ENCODE results near the gene CHMP4A.
A peak's percentile ranks its signal among the peaks of the same experiment; 100 is the strongest.

CHMP4A gene

DNA sequence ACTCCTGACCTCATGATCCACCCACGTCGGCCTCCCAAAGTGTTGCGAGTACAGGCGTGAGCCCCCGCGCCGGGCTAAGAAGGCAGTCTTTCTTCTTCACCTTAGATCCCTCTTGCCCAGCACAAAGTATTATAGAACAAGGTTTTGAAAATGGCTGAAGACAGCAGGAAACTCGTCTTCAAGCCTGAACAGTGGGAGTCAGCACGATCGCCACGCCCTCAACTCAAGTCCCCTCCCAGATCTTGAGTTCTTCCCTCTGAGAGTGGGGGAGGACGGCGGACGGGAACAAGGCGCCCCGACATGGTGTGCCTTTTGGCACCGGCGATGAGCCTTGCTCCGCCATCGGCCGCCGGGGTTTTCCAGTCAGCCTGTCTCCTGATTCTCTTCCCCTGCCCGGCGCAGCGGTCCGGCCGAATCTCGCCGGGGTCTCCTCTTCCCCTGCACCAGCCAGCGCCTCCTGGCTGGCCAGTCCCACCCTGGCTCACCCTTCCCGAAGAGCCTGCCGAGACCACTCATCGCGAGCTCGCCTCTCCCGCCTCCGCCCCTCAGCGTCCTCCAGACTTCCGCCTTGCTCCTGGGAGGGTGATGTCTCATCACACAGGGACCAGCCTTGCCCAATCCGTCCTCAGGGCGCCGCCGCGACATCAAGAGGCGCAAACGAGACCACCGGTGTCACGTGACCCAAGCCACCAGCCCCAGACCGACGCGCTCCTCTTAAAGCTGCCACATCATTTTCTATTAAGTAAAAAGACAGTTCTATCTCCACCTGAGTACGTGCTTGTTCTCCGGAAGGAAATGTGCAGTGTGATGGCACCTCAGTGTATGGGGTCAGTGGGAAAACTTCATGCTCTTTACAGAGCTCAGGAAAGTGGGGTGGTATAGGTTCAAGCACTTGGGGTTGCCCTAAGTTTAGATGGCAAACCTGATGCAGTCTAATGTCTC lies at the start of gene CHMP4A:
Gene CHMP4A, minus strand, starts transcription at position 565 of the 942 bp plus-strand sequence. Its CDS starts 49 bp downstream, at position 516.
- Histone ChIP-seq H3K9me3 (ENCODE audit: control insufficient read depth, insufficient read depth, low read length) (no peaks in the 10 kb centered on the region), H3K36me3 (ENCODE audit: insufficient read depth, low read length) (peaks cover 7% of the 10 kb centered on the region; the same call in 1 of the 2 replicates), H3K9ac (ENCODE audit: low read depth, low read length) (peak within 1 kb of the TSS; percentile 77), H3K4me1 (ENCODE audit: insufficient read depth, low read length) (peaks cover 4% of the 10 kb centered on the region; the same call in 1 of the 2 replicates)

DNA sequence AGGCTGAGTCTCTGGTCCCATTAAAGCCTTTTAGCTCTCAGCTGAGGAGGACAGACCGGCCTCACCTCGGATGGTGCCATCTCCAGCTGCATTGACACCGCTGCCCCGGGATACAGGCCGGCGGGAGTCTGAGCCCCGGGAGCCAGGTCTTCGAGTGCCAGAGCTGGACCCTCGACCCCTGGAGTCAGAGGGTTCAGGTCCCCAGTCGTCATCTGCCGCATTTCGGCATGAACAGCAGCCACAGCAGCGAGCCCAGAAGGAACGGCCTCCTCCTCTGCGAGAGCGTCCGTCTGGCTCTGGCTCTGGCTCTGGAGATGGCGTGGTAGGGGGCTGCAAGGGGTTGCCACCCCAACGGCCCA lies 48.7 kb upstream of the CHMP4A start:
- Histone ChIP-seq H3K9me3 (ENCODE audit: control insufficient read depth, insufficient read depth, low read length) (no peaks in the 10 kb centered on the region), H3K9ac (ENCODE audit: low read depth, low read length) (no peak overlapping the region), H3K36me3 (ENCODE audit: insufficient read depth, low read length) (no peaks in the 10 kb centered on the region), H3K4me1 (ENCODE audit: insufficient read depth, low read length) (0 out of 2 replicates have a peak, but pooled peaks cover 6% of the 10 kb centered on the region)

DNA sequence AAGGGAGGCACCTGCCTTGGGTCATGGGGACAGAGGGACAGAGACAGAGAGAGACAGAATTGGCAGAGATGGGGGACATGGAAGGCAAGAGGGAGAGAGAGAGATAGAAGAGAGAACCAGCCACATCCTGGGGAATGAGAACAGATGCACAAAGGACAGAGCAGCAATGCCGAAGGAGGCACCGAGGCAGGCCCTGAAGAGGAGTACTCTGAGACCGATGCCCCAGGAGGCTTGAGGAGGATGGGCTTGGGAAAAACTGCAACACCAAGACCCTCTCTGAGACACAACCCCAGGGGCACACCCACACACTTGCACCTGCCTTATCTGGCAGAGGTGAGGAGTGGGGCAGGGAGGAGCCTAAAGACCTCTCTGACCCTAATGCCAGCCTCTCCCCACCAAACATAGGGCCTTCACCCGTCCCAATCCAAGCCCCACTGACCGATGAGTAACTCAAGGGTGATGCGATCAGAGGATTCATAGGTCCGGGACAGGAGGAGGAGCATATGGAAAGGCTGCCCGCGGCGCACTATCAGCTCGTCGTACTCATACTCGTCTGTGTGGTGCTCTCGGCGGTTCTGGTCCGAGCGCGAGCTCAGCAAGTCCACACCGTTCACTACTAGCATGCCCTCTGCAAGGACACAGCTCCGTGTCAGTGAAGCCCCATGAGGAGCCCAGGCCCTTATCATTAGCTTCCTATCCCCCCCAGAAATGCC lies 48.1 kb upstream of the CHMP4A start:
- H3K4me1 ChIP-seq (ENCODE audit: insufficient read depth, low read length): 0 out of 2 replicates have a peak, but pooled peaks cover 6% of the 10 kb centered on the region
- H3K9me3 ChIP-seq (ENCODE audit: control insufficient read depth, insufficient read depth, low read length): no peaks in the 10 kb centered on the region
- no peaks in the 10 kb centered on the region for H3K36me3 ChIP-seq (ENCODE audit: insufficient read depth, low read length)

DNA sequence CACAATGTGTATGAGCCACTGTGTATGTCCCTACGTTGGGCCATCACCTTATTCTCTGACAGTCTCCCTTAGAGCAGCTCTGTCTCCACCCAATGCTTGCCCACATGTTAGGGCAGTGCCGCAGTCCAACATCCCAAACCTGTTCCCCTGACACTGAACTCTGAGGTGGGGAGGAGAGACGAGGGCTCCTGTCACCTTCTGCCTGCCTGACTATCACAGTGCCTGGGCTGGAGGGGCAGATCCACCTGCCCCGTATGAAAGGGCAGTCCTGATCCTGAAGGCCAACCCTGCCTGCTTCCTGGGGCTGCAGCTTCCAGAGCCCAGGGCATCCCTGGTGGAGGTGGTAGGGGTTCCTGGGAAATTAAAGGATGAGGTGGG lies 47.5 kb upstream of the CHMP4A start:
- H3K9ac ChIP-seq (ENCODE audit: low read depth, low read length): no peak overlapping the region
- H3K36me3 ChIP-seq (ENCODE audit: insufficient read depth, low read length): no peaks in the 10 kb centered on the region
- H3K9me3 ChIP-seq (ENCODE audit: control insufficient read depth, insufficient read depth, low read length): no peaks in the 10 kb centered on the region
- 0 out of 2 replicates have a peak, but pooled peaks cover 6% of the 10 kb centered on the region for H3K4me1 ChIP-seq (ENCODE audit: insufficient read depth, low read length)

More for the DNA sequence above, 48.1 kb upstream of the CHMP4A start:
- H3K9ac ChIP-seq (ENCODE audit: low read depth, low read length): no peak overlapping the region

DNA sequence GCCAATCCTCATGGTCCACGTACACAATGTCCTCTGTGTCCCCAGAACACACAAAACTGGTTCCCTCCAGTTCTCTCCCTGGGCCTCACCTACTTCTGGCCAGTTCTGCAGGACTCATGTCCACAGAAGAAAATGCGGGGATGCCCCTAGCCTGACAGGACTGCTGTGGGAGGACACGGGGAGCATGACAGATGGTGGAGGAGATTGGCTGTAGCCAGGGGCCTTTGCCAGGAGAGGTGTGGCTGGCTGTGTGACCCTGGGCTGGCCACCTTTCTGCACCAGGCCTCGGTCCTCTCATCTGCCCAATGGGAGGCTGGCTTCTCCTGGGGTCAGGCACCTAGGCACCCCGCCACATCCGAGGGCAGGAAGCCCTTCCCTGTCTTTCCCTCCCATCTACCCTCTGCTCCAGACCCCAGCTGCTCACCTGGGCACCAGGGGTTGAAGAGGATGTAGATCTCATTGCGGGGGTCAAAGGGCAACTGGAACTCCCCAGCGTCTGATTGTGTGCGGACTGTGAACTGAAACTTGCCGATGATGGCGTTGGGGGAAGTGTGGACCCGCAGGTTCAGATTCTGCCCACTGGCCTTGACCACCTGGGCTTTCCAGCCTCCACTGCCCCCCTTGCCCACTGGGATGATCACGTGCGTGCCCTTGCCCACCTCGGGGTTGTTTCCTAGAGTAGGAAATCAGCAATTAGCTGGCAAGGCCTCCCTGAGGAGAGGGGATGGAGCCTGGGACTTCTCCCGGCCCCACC lies 46.9 kb upstream of the CHMP4A start:
- no peak overlapping the region for H3K9ac ChIP-seq (ENCODE audit: low read depth, low read length)
- no peaks in the 10 kb centered on the region for H3K36me3 ChIP-seq (ENCODE audit: insufficient read depth, low read length)
- 0 out of 2 replicates have a peak, but pooled peaks cover 6% of the 10 kb centered on the region for H3K4me1 ChIP-seq (ENCODE audit: insufficient read depth, low read length)
- H3K9me3 ChIP-seq (ENCODE audit: control insufficient read depth, insufficient read depth, low read length): no peaks in the 10 kb centered on the region

DNA sequence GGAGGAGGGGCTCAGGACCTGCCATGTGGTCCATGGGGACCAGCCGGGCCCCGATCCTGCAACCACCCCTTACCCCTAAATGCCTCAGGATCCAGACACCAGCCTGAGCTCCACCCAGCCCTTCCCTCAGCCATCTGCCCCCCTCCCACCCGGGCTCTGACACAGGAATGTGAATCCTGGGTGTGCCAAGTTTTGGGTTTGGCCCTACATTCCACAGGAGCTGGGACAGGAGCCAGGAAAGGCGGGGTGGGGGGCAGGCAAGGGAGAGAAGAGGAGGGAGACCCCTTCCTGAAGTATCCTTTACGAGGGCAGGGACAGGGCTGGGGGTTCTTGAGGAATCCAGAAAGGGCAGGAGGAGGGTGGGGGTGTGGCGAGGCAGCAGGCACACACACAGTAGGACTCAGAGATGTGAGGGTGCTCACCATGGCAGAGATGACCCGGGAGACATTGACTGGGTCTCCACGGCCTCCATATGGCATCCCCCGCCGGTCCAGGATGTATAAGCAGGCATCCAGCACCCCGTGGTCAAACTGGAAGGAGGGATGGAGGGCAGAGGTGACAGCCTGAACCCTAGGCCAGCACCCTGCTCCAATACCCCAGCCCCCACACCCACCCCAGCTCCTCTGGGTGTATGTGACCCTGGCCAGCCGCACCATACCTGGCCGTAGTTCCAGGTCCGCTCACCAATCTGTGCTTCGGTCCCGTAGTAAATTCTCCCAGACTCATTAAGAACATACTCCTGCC lies 46.2 kb upstream of the CHMP4A start:
- H3K4me1 ChIP-seq (ENCODE audit: insufficient read depth, low read length): 0 out of 2 replicates have a peak, but pooled peaks cover 6% of the 10 kb centered on the region
- H3K9me3 ChIP-seq (ENCODE audit: control insufficient read depth, insufficient read depth, low read length): no peaks in the 10 kb centered on the region
- H3K9ac ChIP-seq (ENCODE audit: low read depth, low read length): no peak overlapping the region
- H3K36me3 ChIP-seq (ENCODE audit: insufficient read depth, low read length): no peaks in the 10 kb centered on the region

DNA sequence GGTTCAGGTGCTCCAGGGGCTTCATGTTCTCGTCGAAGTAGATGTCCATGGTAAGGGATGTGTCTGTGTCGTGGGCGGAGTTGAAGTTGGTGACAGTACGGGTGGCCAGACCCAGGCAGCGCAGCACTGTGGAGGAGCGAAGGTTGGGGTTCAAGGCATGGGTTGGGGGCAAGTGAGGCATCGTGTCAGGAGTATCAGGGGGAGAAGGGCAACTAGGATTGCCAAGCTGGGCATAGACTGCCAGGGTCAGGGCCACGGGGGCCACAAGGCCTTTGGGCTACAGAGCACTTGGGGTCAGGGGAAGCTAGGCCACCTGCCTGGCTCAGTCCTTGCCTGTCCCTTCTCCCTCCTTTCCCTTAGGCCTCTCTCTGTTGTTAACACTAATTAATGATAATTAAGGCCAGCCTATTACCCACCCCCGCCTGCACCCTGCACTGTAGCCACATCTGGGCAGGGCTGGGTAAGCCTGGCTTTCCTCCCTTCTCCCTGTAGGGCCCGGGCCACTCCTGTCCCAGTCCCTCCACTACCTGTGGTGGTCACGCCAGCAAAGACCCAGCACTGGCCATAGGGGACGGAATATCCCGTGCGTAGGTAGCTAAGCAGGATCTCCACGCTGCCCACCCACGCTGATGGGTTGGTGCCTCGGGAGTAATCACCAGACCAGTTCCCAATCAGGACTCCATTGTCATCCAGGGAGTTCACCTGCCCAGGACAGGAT lies 45.4 kb upstream of the CHMP4A start:
- 0 out of 2 replicates have a peak, but pooled peaks cover 6% of the 10 kb centered on the region for H3K4me1 ChIP-seq (ENCODE audit: insufficient read depth, low read length)
- H3K9me3 ChIP-seq (ENCODE audit: control insufficient read depth, insufficient read depth, low read length): no peaks in the 10 kb centered on the region
- no peak overlapping the region for H3K9ac ChIP-seq (ENCODE audit: low read depth, low read length)
- H3K36me3 ChIP-seq (ENCODE audit: insufficient read depth, low read length): no peaks in the 10 kb centered on the region

- Histone ChIP-seq H3K9me3 (ENCODE audit: control insufficient read depth, insufficient read depth, low read length) (no peaks in the 10 kb centered on the region), H3K9ac (ENCODE audit: low read depth, low read length) (no peak overlapping the region), H3K4me1 (ENCODE audit: insufficient read depth, low read length) (0 out of 2 replicates have a peak, but pooled peaks cover under 1% of the 10 kb centered on the region), H3K36me3 (ENCODE audit: insufficient read depth, low read length) (no peaks in the 10 kb centered on the region)
Measured at GRCh38 chr14:24258119-24258518, 44.8 kb upstream of the CHMP4A start.

DNA sequence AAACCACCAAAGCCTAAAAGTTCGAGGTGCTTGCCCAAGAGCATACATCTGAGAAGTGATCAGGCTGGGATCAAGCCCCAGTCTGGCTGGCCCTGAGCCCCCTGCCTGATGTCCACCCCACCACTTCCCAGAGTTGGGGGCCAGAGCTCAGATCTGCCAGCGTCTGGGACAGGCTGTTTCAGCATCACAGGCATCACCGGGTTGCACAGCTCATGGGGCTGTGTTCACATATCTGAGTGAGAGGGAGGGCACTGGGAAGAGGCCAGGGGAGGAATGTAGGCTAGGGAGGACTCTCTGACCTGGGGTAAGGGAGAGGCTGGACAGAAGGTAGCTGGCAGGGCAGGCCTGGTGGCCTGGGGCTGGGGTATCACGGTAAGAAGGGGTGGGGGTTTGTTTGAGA lies 43.7 kb upstream of the CHMP4A start:
- Histone ChIP-seq H3K9ac (ENCODE audit: low read depth, low read length) (no peak overlapping the region), H3K4me1 (ENCODE audit: insufficient read depth, low read length) (no peaks in the 10 kb centered on the region; the same call in 1 of the 2 replicates), H3K36me3 (ENCODE audit: insufficient read depth, low read length) (no peaks in the 10 kb centered on the region), H3K9me3 (ENCODE audit: control insufficient read depth, insufficient read depth, low read length) (no peaks in the 10 kb centered on the region)

GRCh38 chr14:24255931-24256711 lies 42.8 kb upstream of the CHMP4A start:
- H3K9ac ChIP-seq (ENCODE audit: low read depth, low read length): no peak overlapping the region

GRCh38 chr14:24255438-24255837 lies 42.1 kb upstream of the CHMP4A start:
- no peak overlapping the region for H3K9ac ChIP-seq (ENCODE audit: low read depth, low read length)
- no peaks in the 10 kb centered on the region for H3K36me3 ChIP-seq (ENCODE audit: insufficient read depth, low read length)
- H3K4me1 ChIP-seq (ENCODE audit: insufficient read depth, low read length): no peaks in the 10 kb centered on the region; the same call in 1 of the 2 replicates

More at GRCh38 chr14:24255931-24256711, 42.8 kb upstream of the CHMP4A start:
- Histone ChIP-seq H3K36me3 (ENCODE audit: insufficient read depth, low read length) (no peaks in the 10 kb centered on the region), H3K9me3 (ENCODE audit: control insufficient read depth, insufficient read depth, low read length) (no peaks in the 10 kb centered on the region), H3K4me1 (ENCODE audit: insufficient read depth, low read length) (no peaks in the 10 kb centered on the region; the same call in 1 of the 2 replicates)

GRCh38 chr14:24254630-24255392 lies 41.5 kb upstream of the CHMP4A start:
- Histone ChIP-seq H3K36me3 (ENCODE audit: insufficient read depth, low read length) (no peaks in the 10 kb centered on the region), H3K9ac (ENCODE audit: low read depth, low read length) (no peak overlapping the region), H3K9me3 (ENCODE audit: control insufficient read depth, insufficient read depth, low read length) (no peaks in the 10 kb centered on the region), H3K4me1 (ENCODE audit: insufficient read depth, low read length) (no peaks in the 10 kb centered on the region; the same call in 1 of the 2 replicates)

More at GRCh38 chr14:24255438-24255837, 42.1 kb upstream of the CHMP4A start:
- no peaks in the 10 kb centered on the region for H3K9me3 ChIP-seq (ENCODE audit: control insufficient read depth, insufficient read depth, low read length)

Data from ES-I3 (cell line).